ENCODE results near the gene SWT1. TPM values are rescaled to one million over a fixed set of nuclear protein-coding genes. Genes with fewer than 3 reads are reported as not detected.

SWT1 gene
- total and polyA plus RNA-seq, 2 experiments from 2014 or later: 3.4 to 9.5 TPM

DNA sequence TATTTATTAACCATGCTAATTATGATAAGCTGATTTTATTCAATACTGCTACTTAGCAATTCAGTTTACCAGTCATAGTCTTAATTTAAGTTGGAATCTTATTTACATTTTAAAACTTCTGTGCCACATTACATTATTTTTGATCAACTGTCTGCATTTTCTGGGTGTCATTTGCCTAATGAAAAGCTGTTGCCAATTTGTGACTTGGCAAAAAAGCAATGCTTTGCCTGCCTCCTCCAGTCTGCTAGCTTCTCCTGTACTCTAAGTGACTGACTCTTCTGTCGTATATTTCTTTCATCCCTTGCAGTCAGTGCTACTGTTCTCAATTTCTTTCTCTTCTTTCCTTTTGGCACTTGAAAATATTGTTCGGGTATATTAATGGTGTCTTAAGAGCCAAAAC lies 165.7 kb downstream of the SWT1 start:
- H3K9me3 ChIP-seq (ENCODE audit: low read depth): no peaks in the 10 kb centered on the region
- H3K4me1 ChIP-seq (ENCODE audit: insufficient read depth): peaks cover 9% of the 10 kb centered on the region
- no peak overlapping the region for H2AFZ ChIP-seq
- no peaks in the 10 kb centered on the region for H3K9me2 ChIP-seq (replicated peaks; ENCODE audit: insufficient read depth)
- H4K20me1 ChIP-seq (ENCODE audit: insufficient read depth, poor library complexity, severe bottlenecking): no peaks in the 10 kb centered on the region
- no peak overlapping the region for H3K4me2 ChIP-seq
- no peaks in the 10 kb centered on the region for H3K36me3 ChIP-seq (replicated peaks; ENCODE audit: insufficient read depth, low read depth)
- no peaks in the 10 kb centered on the region for H3K79me2 ChIP-seq
- no peak overlapping the region for H3K27ac ChIP-seq
- H3K4me3 ChIP-seq: no peak overlapping the region
- 88% methylated on average over 2 of the region's 2 CpGs for WGBS (ENCODE audit: low lambda C conversion rate, missing lambda C conversion rate)
- TF ChIP-seq, protein P1, sequence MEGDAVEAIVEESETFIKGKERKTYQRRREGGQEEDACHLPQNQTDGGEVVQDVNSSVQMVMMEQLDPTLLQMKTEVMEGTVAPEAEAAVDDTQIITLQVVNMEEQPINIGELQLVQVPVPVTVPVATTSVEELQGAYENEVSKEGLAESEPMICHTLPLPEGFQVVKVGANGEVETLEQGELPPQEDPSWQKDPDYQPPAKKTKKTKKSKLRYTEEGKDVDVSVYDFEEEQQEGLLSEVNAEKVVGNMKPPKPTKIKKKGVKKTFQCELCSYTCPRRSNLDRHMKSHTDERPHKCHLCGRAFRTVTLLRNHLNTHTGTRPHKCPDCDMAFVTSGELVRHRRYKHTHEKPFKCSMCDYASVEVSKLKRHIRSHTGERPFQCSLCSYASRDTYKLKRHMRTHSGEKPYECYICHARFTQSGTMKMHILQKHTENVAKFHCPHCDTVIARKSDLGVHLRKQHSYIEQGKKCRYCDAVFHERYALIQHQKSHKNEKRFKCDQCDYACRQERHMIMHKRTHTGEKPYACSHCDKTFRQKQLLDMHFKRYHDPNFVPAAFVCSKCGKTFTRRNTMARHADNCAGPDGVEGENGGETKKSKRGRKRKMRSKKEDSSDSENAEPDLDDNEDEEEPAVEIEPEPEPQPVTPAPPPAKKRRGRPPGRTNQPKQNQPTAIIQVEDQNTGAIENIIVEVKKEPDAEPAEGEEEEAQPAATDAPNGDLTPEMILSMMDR (IDR thresholded peaks at IDR 0.05; ENCODE audit: poor library complexity): no peak
- TF ChIP-seq EZH2 (IDR thresholded peaks at IDR 0.05; ENCODE audit: borderline replicate concordance) (no peak), EZH2phosphoT487 (IDR thresholded peaks at IDR 0.05; ENCODE audit: low read depth, severe bottlenecking, unreplicated experiment) (no peak)
- DNase-seq (ENCODE audit: low spot score): no peak
- H3K27me3 ChIP-seq: no peaks in the 10 kb centered on the region

DNA sequence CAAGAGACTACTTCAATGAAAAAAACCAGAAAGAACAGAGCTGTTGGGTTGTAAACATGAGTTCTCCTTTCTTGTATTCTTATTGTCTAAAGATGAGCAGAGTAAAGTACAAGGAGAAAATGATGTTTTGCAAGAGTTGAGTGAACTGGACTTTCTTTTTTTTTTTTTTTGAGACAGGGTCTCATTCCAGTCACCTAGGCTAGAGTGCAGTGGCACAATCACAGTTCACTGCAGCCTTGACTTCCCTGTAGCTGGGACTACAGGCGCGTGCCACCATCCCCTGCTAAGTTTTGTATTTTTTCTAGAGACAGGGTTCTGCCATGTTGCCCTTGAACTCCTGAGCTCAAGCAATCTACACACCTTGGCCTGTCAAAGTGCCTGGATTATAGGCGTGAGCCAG lies 167.2 kb downstream of the SWT1 start:
- Histone ChIP-seq H3K4me3 (no peak overlapping the region), H3K36me3 (replicated peaks; ENCODE audit: insufficient read depth, low read depth) (no peaks in the 10 kb centered on the region), H3K9me3 (ENCODE audit: low read depth) (no peaks in the 10 kb centered on the region), H3K4me2 (no peak overlapping the region), H4K20me1 (ENCODE audit: insufficient read depth, poor library complexity, severe bottlenecking) (no peaks in the 10 kb centered on the region), H2AFZ (no peak overlapping the region), H3K27me3 (no peaks in the 10 kb centered on the region), H3K79me2 (no peaks in the 10 kb centered on the region), H3K9me2 (replicated peaks; ENCODE audit: insufficient read depth) (no peaks in the 10 kb centered on the region), H3K27ac (no peak overlapping the region), H3K4me1 (ENCODE audit: insufficient read depth) (no peaks in the 10 kb centered on the region)
- no peak for DNase-seq (ENCODE audit: low spot score)
- TF ChIP-seq EZH2 (IDR thresholded peaks at IDR 0.05; ENCODE audit: borderline replicate concordance) (no peak), EZH2phosphoT487 (IDR thresholded peaks at IDR 0.05; ENCODE audit: low read depth, severe bottlenecking, unreplicated experiment) (no peak)
- TF ChIP-seq, protein P1 (IDR thresholded peaks at IDR 0.05; ENCODE audit: poor library complexity): no peak
- 97% methylated on average over 3 of the region's 3 CpGs for WGBS (ENCODE audit: low lambda C conversion rate, missing lambda C conversion rate)

DNA sequence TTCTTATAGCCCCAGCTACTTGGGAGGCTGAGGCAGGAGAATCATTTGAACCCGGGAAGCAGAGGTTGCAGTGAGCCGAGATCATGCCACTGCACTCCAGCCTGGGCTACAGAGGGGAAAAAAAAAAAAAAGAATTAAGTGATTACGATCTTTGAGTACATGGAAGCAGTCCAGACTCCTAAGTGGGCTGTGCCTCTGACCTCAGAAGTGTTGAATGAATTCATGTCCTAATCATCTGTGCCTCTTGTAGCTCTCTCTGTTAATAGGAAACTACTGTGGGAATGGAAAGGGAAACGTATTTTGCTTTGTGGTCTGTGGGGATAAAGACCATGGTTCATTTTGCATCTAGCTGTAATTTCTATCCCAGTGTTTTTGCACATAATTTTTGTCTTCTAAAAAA lies 168.4 kb downstream of the SWT1 start:
- no peaks in the 10 kb centered on the region for H3K27me3 ChIP-seq
- H4K20me1 ChIP-seq (ENCODE audit: insufficient read depth, poor library complexity, severe bottlenecking): no peaks in the 10 kb centered on the region
- no peaks in the 10 kb centered on the region for H3K9me3 ChIP-seq (ENCODE audit: low read depth)
- H2AFZ ChIP-seq: no peak overlapping the region
- no peak for DNase-seq (ENCODE audit: low spot score)
- WGBS (ENCODE audit: low lambda C conversion rate, missing lambda C conversion rate): 68% methylated on average over 4 of the region's 4 CpGs
- no peak for TF ChIP-seq EZH2 (IDR thresholded peaks at IDR 0.05; ENCODE audit: borderline replicate concordance)
- no peak overlapping the region for H3K27ac ChIP-seq
- H3K36me3 ChIP-seq (replicated peaks; ENCODE audit: insufficient read depth, low read depth): no peaks in the 10 kb centered on the region
- no peaks in the 10 kb centered on the region for H3K79me2 ChIP-seq
- no peak overlapping the region for H3K4me2 ChIP-seq
- H3K9me2 ChIP-seq (replicated peaks; ENCODE audit: insufficient read depth): no peaks in the 10 kb centered on the region
- H3K4me1 ChIP-seq (ENCODE audit: insufficient read depth): no peaks in the 10 kb centered on the region
- no peak overlapping the region for H3K4me3 ChIP-seq

DNA sequence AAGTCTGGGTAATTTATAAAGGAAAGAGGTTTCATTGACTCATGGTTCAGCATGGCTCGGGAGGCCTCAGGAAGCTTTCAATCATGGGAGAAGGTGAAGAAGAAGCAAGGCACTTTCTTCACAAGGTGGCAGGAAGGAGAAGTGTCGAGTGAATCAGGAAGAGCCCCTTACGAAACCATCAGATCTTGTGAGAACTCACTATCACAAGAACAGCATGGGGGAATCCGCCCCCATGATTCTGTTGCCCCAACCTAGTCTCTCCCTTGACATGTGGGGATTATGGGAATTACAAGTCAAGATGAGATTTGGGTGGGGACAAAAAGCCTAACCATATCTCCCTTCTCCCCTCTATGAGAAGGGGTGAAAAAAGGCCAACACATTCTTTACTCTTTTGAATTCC lies 171.3 kb downstream of the SWT1 start:
- H3K4me2 ChIP-seq: no peak overlapping the region
- 91% methylated on average over 4 of the region's 4 CpGs for WGBS (ENCODE audit: low lambda C conversion rate, missing lambda C conversion rate)
- DNase-seq (ENCODE audit: low spot score): no peak
- no peaks in the 10 kb centered on the region for H3K36me3 ChIP-seq (replicated peaks; ENCODE audit: insufficient read depth, low read depth)
- no peaks in the 10 kb centered on the region for H3K27me3 ChIP-seq
- H3K9me3 ChIP-seq (ENCODE audit: low read depth): no peaks in the 10 kb centered on the region
- H3K27ac ChIP-seq: no peak overlapping the region
- H3K4me1 ChIP-seq (ENCODE audit: insufficient read depth): no peaks in the 10 kb centered on the region
- no peaks in the 10 kb centered on the region for H3K9me2 ChIP-seq (replicated peaks; ENCODE audit: insufficient read depth)
- no peaks in the 10 kb centered on the region for H3K79me2 ChIP-seq
- H3K4me3 ChIP-seq: no peak overlapping the region
- TF ChIP-seq, protein P1 (IDR thresholded peaks at IDR 0.05; ENCODE audit: poor library complexity): no peak
- TF ChIP-seq EZH2phosphoT487 (IDR thresholded peaks at IDR 0.05; ENCODE audit: low read depth, severe bottlenecking, unreplicated experiment) (no peak), EZH2 (IDR thresholded peaks at IDR 0.05; ENCODE audit: borderline replicate concordance) (no peak)
- no peaks in the 10 kb centered on the region for H4K20me1 ChIP-seq (ENCODE audit: insufficient read depth, poor library complexity, severe bottlenecking)
- no peak overlapping the region for H2AFZ ChIP-seq
